Activated T-helper 1 cell treated with anti-CD3 and anti-CD28 coated beads, Interleukin-12 subunit alpha, Interleukin-12 subunit beta, Interleukin-2, Interleukin-4 antibody, amounts not matched to agents 30 ng/mL and 10 ng/mL and 1 ng/mL, durations not matched to agents 14 hours and 24 hours and 36 hours (primary cell): Measurements from ENCODE around the gene MRNIP. TPM values are rescaled to one million over a fixed set of nuclear protein-coding genes. Genes with fewer than 3 reads are reported as not detected.

Experiments
- DNase-seq: peaks from one replicate; pipeline ENCODE4 v3.0.0; 2021; ENCODE audit warnings: low spot score
- H3K27ac Mint-ChIP-seq: one replicate; pipeline ENCODE4 v1.8.0; 2021; ENCODE audit warnings: mild to moderate bottlenecking, mixed read lengths
- H3K27me3 Mint-ChIP-seq: one replicate; pipeline ENCODE4 v1.8.0; 2022; ENCODE audit warnings: mild to moderate bottlenecking, moderate library complexity, mixed read lengths; ENCODE audit not compliant: insufficient read depth
- H3K36me3 Mint-ChIP-seq: one replicate; pipeline ENCODE4 v1.8.0; 2021; ENCODE audit warnings: low read depth, mixed read lengths
- H3K4me1 Mint-ChIP-seq: one replicate; pipeline ENCODE4 v1.8.0; 2021; ENCODE audit warnings: low read depth, mixed read lengths
- H3K4me3 Mint-ChIP-seq: one replicate; pipeline ENCODE4 v1.8.0; 2021; ENCODE audit warnings: mild to moderate bottlenecking, moderate library complexity, mixed read lengths
- H3K9me3 Mint-ChIP-seq: one replicate; pipeline ENCODE4 v1.8.0; 2021; ENCODE audit warnings: mixed read lengths
- intact Hi-C: fragments of 100-400 bp; cut with micrococcal nuclease; formaldehyde crosslinking; loops from one replicate; pipeline ENCODE4 v1.15.1; 2024
- total RNA-seq: library from RNA; stranded (reverse); gene quantifications from 2 replicates; pipeline ENCODE4 v1.2.3, GENCODE V29; 2022

Gene MRNIP
- total RNA-seq, 1 donor from 2014 or later: 24.6 TPM

- Mint-ChIP-seq H3K27ac (no peak overlapping the region), H3K4me3 (peak overlapping the region; percentile 77), H3K36me3 (peaks cover 41% of the 10 kb centered on the region), H3K4me1 (peaks cover 42% of the 10 kb centered on the region), H3K9me3 (no peaks in the 10 kb centered on the region), H3K27me3 (no peaks in the 10 kb centered on the region)
- intact Hi-C loops: loop anchor here (5.0 kb wide), 1 partner anchor 528 kb away; the partner anchor contains the start of gene GFPT2
- DNase-seq: no peak
These were observed 34.5 kb downstream of the MRNIP start for GRCh38 chr5:179823937-179824744.

GRCh38 chr5:179822444-179822990 is 36.1 kb downstream of the MRNIP start:
- peak overlapping the region; percentile 74 for H3K27ac Mint-ChIP-seq
- H3K4me1 Mint-ChIP-seq: peaks cover 50% of the 10 kb centered on the region
- no peaks in the 10 kb centered on the region for H3K9me3 Mint-ChIP-seq
- intact Hi-C loops: loop anchor here (5.0 kb wide), 1 partner anchor 530 kb away; the partner anchor contains the start of gene GFPT2
- peak overlapping the region; percentile 95 for H3K4me3 Mint-ChIP-seq
- no peaks in the 10 kb centered on the region for H3K27me3 Mint-ChIP-seq
- no peak for DNase-seq
- H3K36me3 Mint-ChIP-seq: peaks cover 30% of the 10 kb centered on the region

GRCh38 chr5:179822059-179822432 is 36.6 kb downstream of the MRNIP start:
- Mint-ChIP-seq H3K4me1 (peaks cover 50% of the 10 kb centered on the region), H3K9me3 (no peaks in the 10 kb centered on the region), H3K27me3 (no peaks in the 10 kb centered on the region), H3K36me3 (peaks cover 27% of the 10 kb centered on the region), H3K4me3 (peak overlapping the region; percentile 95), H3K27ac (peak overlapping the region; percentile 74)
- intact Hi-C loops: loop anchor here (5.0 kb wide), 1 partner anchor 530 kb away; the partner anchor contains the start of gene GFPT2
- no peak for DNase-seq

- Mint-ChIP-seq H3K27ac (peak overlapping the region; percentile 97), H3K4me3 (peak overlapping the region; percentile 95), H3K27me3 (no peaks in the 10 kb centered on the region), H3K9me3 (no peaks in the 10 kb centered on the region), H3K36me3 (peaks cover 22% of the 10 kb centered on the region), H3K4me1 (peaks cover 45% of the 10 kb centered on the region)
- intact Hi-C loops: loop anchor here (1.0 to 5.0 kb wide), 7 partner anchors 10 to 531 kb away; partner anchors contain the start of genes CANX, GFPT2, MGAT4B and MRNIP
- peak; percentile 83 for DNase-seq
These were observed 37.1 kb downstream of the MRNIP start for GRCh38 chr5:179821298-179822058.

GRCh38 chr5:179820483-179821297 is 37.9 kb downstream of the MRNIP start, which contains the start of gene SQSTM1:
SQSTM1 (plus strand) TSS chr5:179820905; CDS start chr5:179820937, 32 bp downstream.
- peak within 1 kb of the TSS; percentile 97 for H3K27ac Mint-ChIP-seq
- peaks cover 21% of the 10 kb centered on the region for H3K36me3 Mint-ChIP-seq
- H3K4me1 Mint-ChIP-seq: peaks cover 48% of the 10 kb centered on the region
- peak; percentile 79 for DNase-seq
- no peaks in the 10 kb centered on the region for H3K27me3 Mint-ChIP-seq
- intact Hi-C loops: loop anchor here (1.0 to 5.0 kb wide), 9 partner anchors 9 to 532 kb away; partner anchors contain the start of genes CANX, GFPT2, MAML1 and MGAT4B
- no peaks in the 10 kb centered on the region for H3K9me3 Mint-ChIP-seq
- peak within 1 kb of the TSS; percentile 95 for H3K4me3 Mint-ChIP-seq

- H3K4me3 Mint-ChIP-seq: peak overlapping the region; percentile 80
- H3K9me3 Mint-ChIP-seq: no peaks in the 10 kb centered on the region
- H3K4me1 Mint-ChIP-seq: peaks cover 50% of the 10 kb centered on the region
- peaks cover 21% of the 10 kb centered on the region for H3K36me3 Mint-ChIP-seq
- DNase-seq: no peak
- peak overlapping the region; percentile 89 for H3K27ac Mint-ChIP-seq
- no peaks in the 10 kb centered on the region for H3K27me3 Mint-ChIP-seq
- intact Hi-C loops: loop anchor here (1.0 to 5.0 kb wide), 5 partner anchors 13 to 532 kb away; partner anchors contain the start of genes GFPT2, MAML1, MGAT4B and TBC1D9B
These were observed 38.5 kb downstream of the MRNIP start for GRCh38 chr5:179820127-179820482.

GRCh38 chr5:179819296-179820126 is 39.1 kb downstream of the MRNIP start:
- intact Hi-C loops: loop anchor here (1.0 to 10.0 kb wide), 9 partner anchors 13 to 1365 kb away; partner anchors contain the start of genes CLK4, GFPT2, HNRNPH1 and MAML1
- Mint-ChIP-seq H3K27ac (peak overlapping the region; percentile 89), H3K4me3 (peak overlapping the region; percentile 80), H3K9me3 (no peaks in the 10 kb centered on the region), H3K4me1 (peaks cover 46% of the 10 kb centered on the region), H3K36me3 (peaks cover 19% of the 10 kb centered on the region), H3K27me3 (no peaks in the 10 kb centered on the region)
- peak; percentile 34 for DNase-seq

- peaks cover 19% of the 10 kb centered on the region for H3K36me3 Mint-ChIP-seq
These were observed 39.8 kb downstream of the MRNIP start for GRCh38 chr5:179818746-179819295.

GRCh38 chr5:179817890-179818745 is 40.5 kb downstream of the MRNIP start:
- Mint-ChIP-seq H3K9me3 (no peaks in the 10 kb centered on the region), H3K36me3 (peaks cover 18% of the 10 kb centered on the region), H3K4me1 (peaks cover 45% of the 10 kb centered on the region), H3K27ac (peak overlapping the region; percentile 92), H3K4me3 (peak overlapping the region; percentile 81), H3K27me3 (no peaks in the 10 kb centered on the region)
- DNase-seq: no peak
- intact Hi-C loops: loop anchor here (5.0 to 10.0 kb wide), 3 partner anchors 141 to 1367 kb away; partner anchors contain the start of gene CLK4

More at GRCh38 chr5:179818746-179819295, 39.8 kb downstream of the MRNIP start:
- Mint-ChIP-seq H3K27ac (peak overlapping the region; percentile 92), H3K4me1 (peaks cover 45% of the 10 kb centered on the region), H3K9me3 (no peaks in the 10 kb centered on the region), H3K4me3 (peak overlapping the region; percentile 75), H3K27me3 (no peaks in the 10 kb centered on the region)
- peak; percentile 88 for DNase-seq
- intact Hi-C loops: loop anchor here (1.0 to 10.0 kb wide), 4 partner anchors 142 to 1366 kb away; partner anchors contain the start of genes CLK4 and HNRNPH1

- no peak for DNase-seq
- Mint-ChIP-seq H3K27ac (no peak overlapping the region), H3K27me3 (no peaks in the 10 kb centered on the region), H3K4me3 (peak overlapping the region; percentile 81), H3K9me3 (no peaks in the 10 kb centered on the region), H3K4me1 (peaks cover 38% of the 10 kb centered on the region), H3K36me3 (peaks cover 19% of the 10 kb centered on the region)
- intact Hi-C loops: loop anchor here (5.0 to 10.0 kb wide), 3 partner anchors 140 to 1367 kb away; partner anchors contain the start of gene CLK4
These were observed 41.2 kb downstream of the MRNIP start for GRCh38 chr5:179817470-179817840.
